Cardiac septum (tissue), 1 donor: ENCODE data around the gene GZMM. TPM values are rescaled to one million over a fixed set of nuclear protein-coding genes. Genes with fewer than 3 reads are reported as not detected.

Source experiments
- DNase-seq: peaks from one replicate; pipeline ENCODE4 v3.0.0-alpha.2; 2020; ENCODE audit warnings: low spot score
- intact Hi-C: fragments of 100-400 bp; cut with DNase I; formaldehyde crosslinking; loops from one replicate; pipeline ENCODE4 v1.14.0; 2022
- total RNA-seq: library from RNA; stranded (reverse); fragmentation: NEBNext Ultra II Directional; extraction: Animal tissue kit (Norgen Biotek cat#: 25700); gene quantifications from one replicate; pipeline ENCODE4 v1.2.1, GENCODE V29; 2021
- donor health status: DM: no; HTN: no; CAD: no.

GZMM gene
- total RNA-seq, 1 donor from 2014 or later = 0.43 TPM

DNA sequence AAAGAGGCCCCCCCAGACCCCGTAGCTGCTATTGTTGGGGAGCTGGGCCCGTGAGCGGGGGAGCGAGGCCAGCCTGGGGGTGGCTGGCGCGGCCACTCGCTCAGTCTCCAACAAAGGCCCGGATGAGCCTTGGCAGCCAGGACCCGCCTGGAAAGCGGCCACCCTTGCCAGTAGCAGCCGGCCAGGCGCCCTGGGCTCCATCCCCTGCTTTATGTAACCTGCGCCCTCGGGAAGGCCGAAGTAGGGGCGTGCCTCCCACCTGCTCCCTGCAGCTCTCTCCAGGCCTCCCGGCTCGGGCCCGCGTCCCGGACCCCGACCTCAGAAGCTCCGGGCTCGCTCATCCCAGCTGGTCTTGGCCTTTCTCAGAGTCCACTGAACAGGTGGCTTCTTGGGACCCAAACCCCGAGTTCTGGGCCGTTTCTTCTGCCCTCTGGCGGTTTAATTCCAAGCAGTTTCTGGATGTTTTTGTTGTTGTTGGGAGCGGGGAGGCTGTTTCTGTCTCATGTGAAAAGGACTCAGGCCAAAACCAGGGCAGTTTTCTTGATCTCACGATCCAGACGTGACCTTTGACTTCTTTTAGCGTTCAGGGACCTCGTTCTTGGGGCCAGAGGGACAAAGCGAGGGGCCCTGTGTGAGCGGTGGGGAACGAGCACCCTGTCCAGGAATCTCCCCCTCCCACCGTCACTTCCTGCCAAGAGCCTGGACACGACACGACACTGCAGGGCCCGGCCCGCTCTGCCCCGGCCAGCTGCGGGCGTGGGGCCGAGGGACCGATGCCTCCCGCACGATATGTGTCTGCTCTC, 11.1 kb upstream of the GZMM start:
- intact Hi-C loops = loop anchor here (5.0 kb wide), 1 partner anchor 40 kb away; the partner anchor contains the start of gene BSG
- DNase-seq = peak; percentile 88

DNA sequence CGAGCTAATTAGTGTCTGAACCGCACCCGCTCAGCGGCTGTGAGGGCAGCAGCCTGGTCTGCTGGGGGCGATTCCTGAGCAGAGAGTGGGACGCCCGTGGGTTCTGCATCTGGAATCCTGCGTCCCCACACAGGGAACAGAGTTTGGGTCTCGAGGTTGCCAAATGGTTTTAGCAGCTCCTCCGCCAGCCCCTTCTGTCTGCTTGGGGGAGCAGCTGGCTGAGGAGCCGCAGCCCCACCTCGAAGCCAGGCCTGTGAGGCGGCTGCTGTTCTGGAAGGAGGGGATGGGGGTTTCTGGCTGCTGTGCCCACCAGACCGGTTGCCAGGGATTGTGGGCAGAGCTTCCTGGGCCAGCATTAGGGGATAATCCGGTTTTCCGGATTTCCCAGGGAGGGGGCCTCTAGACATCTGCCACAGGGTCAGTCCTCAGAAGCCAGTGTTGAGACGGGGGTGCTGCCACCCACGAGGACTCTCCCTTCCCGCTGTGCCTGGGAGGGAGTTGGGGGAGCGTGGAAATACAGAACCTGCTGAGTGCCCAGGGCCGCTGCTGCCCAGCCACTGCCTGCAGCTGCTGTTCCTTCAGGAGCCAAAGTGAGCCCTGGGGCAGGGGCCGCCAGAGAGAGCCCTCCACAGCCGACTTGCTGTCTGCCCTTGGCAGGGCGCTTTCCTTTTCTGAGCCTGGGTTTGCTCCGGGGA, 10.3 kb upstream of the GZMM start:
- DNase-seq = no peak
- intact Hi-C loops = loop anchor here (5.0 kb wide), 1 partner anchor 39 kb away; the partner anchor contains the start of gene BSG

- DNase-seq = no peak
- intact Hi-C loops = loop anchor here (5.0 kb wide), 1 partner anchor 38 kb away; the partner anchor contains the start of gene BSG
Observed at GRCh38 chr19:534088-534487, 9.8 kb upstream of the GZMM start.

GRCh38 chr19:535017-535835, 8.6 kb upstream of the GZMM start:
- intact Hi-C loops = no loop called here
- DNase-seq = no peak

DNA sequence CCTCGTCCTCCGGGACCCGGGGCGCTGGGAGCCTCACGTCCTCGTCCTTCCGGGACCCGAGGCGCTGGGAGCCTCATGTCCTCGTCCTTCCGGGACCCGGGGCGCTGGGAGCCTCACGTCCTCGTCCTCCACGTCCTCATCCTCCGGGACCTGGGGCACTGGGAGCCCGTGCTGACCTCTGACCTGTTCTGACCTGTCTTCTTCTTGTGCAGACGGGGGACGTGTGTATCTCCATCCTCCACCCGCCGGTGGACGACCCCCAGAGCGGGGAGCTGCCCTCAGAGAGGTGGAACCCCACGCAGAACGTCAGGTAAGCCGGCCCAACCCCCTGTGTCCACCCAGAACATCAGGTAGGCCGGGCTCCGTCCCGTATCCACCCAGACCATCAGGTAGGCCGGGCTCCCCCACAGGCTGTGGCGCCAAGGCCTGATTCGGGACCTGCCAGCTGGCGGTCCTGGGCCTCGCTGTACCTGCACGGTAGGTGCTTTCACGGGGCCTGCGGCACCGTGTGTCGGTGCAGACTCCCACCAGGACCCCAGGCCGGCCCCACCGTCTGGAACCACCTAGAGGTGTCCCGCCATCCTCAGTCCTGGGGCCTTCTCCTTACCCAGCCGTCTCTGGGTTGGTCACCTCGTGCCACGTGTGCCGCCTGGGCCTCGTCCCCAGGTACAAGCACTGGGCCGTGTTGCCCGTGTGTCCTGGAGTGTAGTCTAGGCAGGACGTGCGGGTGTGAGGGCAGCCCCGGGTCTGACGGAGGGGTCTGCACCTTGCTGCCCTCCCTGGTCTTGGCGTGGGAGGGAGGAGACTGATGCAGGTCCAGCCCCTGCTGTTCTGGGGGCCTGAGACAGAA, 7.6 kb upstream of the GZMM start:
- DNase-seq = no peak
- intact Hi-C loops = no loop called here

DNA sequence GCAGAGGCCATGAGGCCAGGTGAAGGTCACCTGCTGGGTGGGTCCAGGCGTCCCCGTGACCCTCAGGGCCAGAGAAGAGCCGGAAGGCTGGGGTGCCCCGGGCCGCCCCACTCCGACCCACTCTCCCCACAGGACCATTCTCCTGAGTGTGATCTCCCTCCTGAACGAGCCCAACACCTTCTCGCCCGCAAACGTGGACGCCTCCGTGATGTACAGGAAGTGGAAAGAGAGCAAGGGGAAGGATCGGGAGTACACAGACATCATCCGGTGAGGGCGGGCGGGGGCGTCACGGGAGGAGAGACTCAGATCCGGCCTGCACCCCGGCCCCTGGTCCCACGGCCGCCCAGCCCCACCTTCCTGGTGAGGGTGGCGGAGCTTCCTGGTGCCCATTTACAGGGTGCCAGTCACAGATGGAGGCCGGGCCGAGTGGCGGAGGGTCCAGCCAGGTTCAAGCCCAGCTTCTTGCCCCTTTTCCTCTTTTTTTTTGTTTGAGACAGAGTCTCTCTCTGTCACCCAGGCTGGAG, 6.9 kb upstream of the GZMM start:
- DNase-seq = no peak
- intact Hi-C loops = no loop called here

- intact Hi-C loops = no loop called here
- no peak for DNase-seq
Observed at GRCh38 chr19:538641-539428, 5.0 kb upstream of the GZMM start.

DNA sequence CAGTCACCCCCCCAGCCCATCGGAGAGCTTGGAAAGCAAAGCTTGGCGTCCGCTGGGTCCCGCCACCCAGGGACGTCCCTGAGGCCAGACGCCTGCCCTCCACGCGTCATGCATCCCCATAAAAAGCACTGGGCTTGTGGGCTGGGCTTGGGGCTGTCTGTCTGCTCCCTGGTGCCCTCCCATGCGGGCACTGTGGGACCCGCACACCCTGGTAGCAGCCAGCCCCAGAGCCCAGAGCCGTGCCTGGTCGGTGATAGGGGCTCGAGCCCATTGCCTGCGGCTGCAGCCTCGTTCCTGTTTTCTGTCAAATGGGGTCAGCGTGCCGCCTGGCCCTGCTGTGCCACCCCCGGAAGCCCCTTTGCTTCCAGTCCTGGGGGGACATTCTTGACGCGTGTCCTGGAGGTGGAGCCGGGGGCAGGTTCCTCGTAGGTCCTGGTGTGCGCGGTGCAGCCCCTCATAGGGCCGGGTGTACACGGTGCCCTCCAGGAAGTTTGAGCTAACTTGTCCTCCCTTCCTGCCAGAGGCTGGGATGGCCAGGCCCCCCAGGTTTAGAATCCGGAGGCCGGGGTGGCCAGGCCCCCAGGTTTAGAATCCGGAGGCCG, 4.3 kb upstream of the GZMM start:
- DNase-seq = no peak
- intact Hi-C loops = no loop called here

GRCh38 chr19:540867-541637, 2.8 kb upstream of the GZMM start:
- DNase-seq = no peak
- intact Hi-C loops = no loop called here

DNA sequence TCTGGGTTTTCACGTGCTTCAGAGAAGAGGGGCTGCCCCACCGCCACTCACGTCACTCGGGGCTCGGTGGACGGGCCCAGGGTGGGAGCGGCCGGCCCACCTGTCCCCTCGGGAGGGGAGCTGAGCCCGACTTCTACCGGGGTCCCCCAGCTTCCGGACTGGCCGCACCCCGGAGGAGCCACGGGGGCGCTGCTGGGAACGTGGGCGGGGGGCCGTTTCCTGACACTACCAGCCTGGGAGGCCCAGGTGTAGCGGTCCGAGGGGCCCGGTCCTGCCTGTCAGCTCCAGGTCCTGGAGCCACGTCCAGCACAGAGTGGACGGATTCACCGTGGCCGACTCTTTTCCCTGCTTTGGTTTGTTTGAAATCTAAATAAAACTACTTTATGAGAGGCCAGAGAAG, 2.2 kb upstream of the GZMM start:
- intact Hi-C loops = no loop called here
- no peak for DNase-seq

DNA sequence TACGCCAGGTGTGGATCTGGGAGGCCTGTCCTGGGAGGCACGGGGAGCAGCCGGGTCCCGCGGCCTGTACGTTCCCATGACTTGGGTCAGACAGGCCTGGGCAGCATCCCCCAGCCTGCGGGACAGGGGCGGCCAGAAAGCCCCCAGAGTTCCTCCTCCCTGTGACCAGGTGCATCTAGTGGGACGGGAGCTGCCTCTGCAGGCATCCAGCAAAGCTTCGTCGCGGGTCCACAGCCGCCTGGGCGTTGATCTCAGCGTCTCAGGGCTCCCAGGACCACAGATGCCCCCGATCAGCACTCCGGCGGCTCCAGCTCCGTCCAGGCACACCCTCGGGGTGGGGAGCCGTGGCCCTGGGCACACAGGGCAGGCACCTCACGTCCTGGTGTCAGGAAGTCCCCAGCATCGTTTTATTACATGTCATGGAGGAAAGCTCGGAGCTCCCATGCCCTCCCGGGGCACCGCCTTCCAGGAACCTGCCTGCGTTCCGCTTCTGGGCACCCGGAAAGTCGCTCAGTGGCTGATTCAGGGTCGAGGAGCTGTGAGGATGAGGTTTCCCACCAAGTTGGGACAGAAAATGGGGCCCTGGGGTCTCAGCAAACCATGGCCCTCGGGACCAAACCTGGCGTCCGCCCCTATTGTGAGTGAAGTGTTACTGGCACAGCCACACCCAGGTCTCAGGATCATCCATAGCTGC, 1.5 kb upstream of the GZMM start:
- no peak for DNase-seq
- intact Hi-C loops = no loop called here

DNA sequence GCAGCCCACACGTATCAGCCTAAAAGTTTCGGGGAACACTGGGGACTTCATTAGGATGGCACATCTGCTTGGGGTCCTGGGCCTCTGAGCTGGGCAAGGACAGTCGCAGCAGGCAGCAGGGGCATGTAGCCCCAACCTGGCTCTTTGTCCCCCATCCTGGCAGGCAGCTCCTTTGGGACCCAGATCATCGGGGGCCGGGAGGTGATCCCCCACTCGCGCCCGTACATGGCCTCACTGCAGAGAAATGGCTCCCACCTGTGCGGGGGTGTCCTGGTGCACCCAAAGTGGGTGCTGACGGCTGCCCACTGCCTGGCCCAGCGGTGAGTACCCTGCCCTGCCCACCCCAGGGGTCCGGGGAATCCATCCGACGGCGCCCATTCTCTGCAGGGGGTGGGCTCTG, 3.3 kb downstream of the GZMM start:
- no peak for DNase-seq
- intact Hi-C loops = no loop called here

DNA sequence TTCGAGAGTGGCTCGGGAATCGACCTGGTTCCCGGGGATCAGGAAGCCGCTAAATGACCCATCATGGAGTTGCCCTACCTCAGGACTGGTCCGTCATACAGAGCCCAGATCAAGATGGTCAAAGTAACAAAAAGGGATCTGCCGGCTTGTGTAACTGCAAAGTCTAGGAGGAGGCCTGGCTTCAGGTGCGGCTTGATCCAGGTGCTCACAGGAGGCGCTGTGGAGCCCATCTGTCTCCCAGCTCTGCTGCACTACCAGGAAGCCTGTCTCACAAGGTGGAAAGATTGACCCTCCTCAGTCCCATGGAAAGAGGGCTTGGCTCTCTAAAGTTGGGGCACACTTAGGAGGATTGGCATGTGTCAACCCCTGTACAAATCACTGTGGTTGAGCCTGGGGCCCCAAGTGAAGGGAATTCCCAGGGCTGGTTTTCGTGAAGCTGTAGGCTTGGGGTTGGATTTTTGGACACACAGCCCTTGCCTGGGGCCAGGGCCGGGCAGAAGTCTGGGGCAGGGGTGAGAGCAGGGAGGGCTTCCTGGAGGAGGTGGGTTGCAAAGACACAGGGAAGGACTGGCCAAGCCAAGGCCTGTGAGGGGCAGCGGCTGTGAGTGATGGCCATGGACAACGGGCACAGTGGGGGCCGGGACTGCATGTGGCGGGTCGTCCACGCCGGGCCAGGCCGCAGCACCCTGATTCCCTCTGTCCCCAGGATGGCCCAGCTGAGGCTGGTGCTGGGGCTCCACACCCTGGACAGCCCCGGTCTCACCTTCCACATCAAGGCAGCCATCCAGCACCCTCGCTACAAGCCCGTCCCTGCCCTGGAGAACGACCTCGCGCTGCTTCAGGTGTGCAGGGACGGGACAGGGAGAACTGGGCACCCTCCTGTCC, 4.2 kb downstream of the GZMM start:
- no peak for DNase-seq
- intact Hi-C loops = no loop called here

GRCh38 chr19:548886-549830, 5.3 kb downstream of the GZMM start:
- intact Hi-C loops = no loop called here
- DNase-seq = no peak

GRCh38 chr19:554817-555216, 11.0 kb downstream of the GZMM start:
- DNase-seq = no peak
- intact Hi-C loops = no loop called here
